ENCODE results near the gene TMEM120A.

TMEM120A gene

GRCh38 chr7:75945297-75946168, 48.9 kb downstream of the TMEM120A start:
- Histone ChIP-seq H3K27ac (no peak overlapping the region), H3K4me3 (ENCODE audit: low read depth, low read length) (no peak overlapping the region), H3K27me3 (replicated peaks) (no peaks in the 10 kb centered on the region), H3K36me3 (replicated peaks) (no peaks in the 10 kb centered on the region)
- no peak for DNase-seq
- peak; percentile 8 for TF ChIP-seq CTCF (IDR thresholded peaks at IDR 0.05; ENCODE audit: low read depth, low read length, missing control alignments)
- in situ Hi-C loops (cut with HindIII; ENCODE audit: low pct_ligation_motif_present, low sequenced_read_pairs), result no loop called here

GRCh38 chr7:75944507-75944906, 49.9 kb downstream of the TMEM120A start:
- no peak for TF ChIP-seq CTCF (IDR thresholded peaks at IDR 0.05; ENCODE audit: low read depth, low read length, missing control alignments)
- in situ Hi-C loops (cut with HindIII; ENCODE audit: low pct_ligation_motif_present, low sequenced_read_pairs), result no loop called here
- DNase-seq, result no peak
- no peaks in the 10 kb centered on the region for H3K36me3 ChIP-seq (replicated peaks)
- H3K27me3 ChIP-seq (replicated peaks), result no peaks in the 10 kb centered on the region
- no peak overlapping the region for H3K4me3 ChIP-seq (ENCODE audit: low read depth, low read length)
- H3K27ac ChIP-seq, result no peak overlapping the region

GRCh38 chr7:75943864-75944263, 50.5 kb downstream of the TMEM120A start:
- in situ Hi-C loops (cut with HindIII; ENCODE audit: low pct_ligation_motif_present, low sequenced_read_pairs), result no loop called here
- Histone ChIP-seq H3K27me3 (replicated peaks) (no peaks in the 10 kb centered on the region), H3K4me3 (ENCODE audit: low read depth, low read length) (no peak overlapping the region), H3K36me3 (replicated peaks) (no peaks in the 10 kb centered on the region), H3K27ac (no peak overlapping the region)
- no peak for DNase-seq
- no peak for TF ChIP-seq CTCF (IDR thresholded peaks at IDR 0.05; ENCODE audit: low read depth, low read length, missing control alignments)

- in situ Hi-C loops (cut with HindIII; ENCODE audit: low pct_ligation_motif_present, low sequenced_read_pairs), result no loop called here
- Histone ChIP-seq H3K27me3 (replicated peaks) (no peaks in the 10 kb centered on the region), H3K4me3 (ENCODE audit: low read depth, low read length) (no peak overlapping the region), H3K36me3 (replicated peaks) (no peaks in the 10 kb centered on the region), H3K27ac (no peak overlapping the region)
- TF ChIP-seq CTCF (IDR thresholded peaks at IDR 0.05; ENCODE audit: low read depth, low read length, missing control alignments), result no peak
- DNase-seq, result no peak
These were observed 55.5 kb downstream of the TMEM120A start for GRCh38 chr7:75938921-75939320.

GRCh38 chr7:75937958-75938786, 56.2 kb downstream of the TMEM120A start:
- in situ Hi-C loops (cut with HindIII; ENCODE audit: low pct_ligation_motif_present, low sequenced_read_pairs), result no loop called here
- TF ChIP-seq CTCF (IDR thresholded peaks at IDR 0.05; ENCODE audit: low read depth, low read length, missing control alignments), result no peak
- Histone ChIP-seq H3K27ac (peak overlapping the region; percentile 48), H3K27me3 (replicated peaks) (no peaks in the 10 kb centered on the region), H3K36me3 (replicated peaks) (no peaks in the 10 kb centered on the region), H3K4me3 (ENCODE audit: low read depth, low read length) (no peak overlapping the region)
- peak; percentile 87 for DNase-seq
